ENCODE measurements around the gene TMBIM1. TPM values are rescaled to one million over a fixed set of nuclear protein-coding genes. Genes with fewer than 3 reads are reported as not detected.
"Not testable (repeated sequence)": the region's sequence is repeated elsewhere in the genome, so short reads cannot be mapped to it uniquely, and the experiment has no call there.

TMBIM1 gene
- total RNA-seq, 1 experiment from 2014 or later = 76.0 TPM

DNA sequence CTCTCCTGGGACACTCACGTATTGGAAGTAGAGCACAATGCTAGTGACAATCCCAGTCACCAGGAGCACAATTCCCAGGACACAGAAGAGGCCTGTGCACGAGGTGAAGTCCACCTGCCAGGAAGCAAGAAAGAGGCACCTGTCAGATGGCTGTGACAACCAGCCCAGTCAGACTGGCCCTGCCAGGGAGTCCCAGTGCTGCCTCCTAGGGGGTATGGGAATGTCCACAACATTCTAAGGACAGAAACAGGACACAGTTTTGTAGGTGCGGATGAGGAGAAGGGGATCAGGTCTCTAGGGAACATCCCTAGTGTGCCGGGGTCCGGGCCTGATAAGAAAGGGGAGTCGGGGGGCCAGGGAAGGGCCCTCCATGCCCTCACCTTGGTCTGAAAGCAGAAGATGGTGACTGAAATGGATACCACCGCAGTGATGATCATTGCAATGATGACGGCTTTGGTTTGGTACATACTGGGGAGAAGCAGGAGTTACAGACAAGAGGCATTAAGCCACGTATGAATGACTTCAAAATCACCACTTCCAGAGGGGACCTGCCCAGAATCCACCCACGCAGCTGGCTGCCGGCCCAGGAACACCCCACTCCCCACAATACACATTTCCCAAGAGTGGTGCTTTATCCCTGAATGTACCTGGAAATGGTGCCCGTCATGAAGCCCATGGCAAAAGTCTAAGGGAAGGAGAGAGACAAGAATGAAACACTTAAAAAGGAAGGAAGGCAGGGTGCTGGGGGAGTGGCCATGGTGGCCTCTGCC is 15.1 kb downstream of the TMBIM1 start:
- H3K4me1 ChIP-seq (replicated peaks) = peaks cover 8% of the 10 kb centered on the region
- H3K27me3 ChIP-seq (replicated peaks) = no peaks in the 10 kb centered on the region
- no peaks in the 10 kb centered on the region for H3K9me3 ChIP-seq (replicated peaks)
- DNase-seq (ENCODE audit: low read depth in 1 of 2, low spot score in 2 of 2) = no peak
- no peak overlapping the region for H3K27ac ChIP-seq
- peaks cover 81% of the 10 kb centered on the region for H3K36me3 ChIP-seq
- no peak overlapping the region for H3K4me3 ChIP-seq

DNA sequence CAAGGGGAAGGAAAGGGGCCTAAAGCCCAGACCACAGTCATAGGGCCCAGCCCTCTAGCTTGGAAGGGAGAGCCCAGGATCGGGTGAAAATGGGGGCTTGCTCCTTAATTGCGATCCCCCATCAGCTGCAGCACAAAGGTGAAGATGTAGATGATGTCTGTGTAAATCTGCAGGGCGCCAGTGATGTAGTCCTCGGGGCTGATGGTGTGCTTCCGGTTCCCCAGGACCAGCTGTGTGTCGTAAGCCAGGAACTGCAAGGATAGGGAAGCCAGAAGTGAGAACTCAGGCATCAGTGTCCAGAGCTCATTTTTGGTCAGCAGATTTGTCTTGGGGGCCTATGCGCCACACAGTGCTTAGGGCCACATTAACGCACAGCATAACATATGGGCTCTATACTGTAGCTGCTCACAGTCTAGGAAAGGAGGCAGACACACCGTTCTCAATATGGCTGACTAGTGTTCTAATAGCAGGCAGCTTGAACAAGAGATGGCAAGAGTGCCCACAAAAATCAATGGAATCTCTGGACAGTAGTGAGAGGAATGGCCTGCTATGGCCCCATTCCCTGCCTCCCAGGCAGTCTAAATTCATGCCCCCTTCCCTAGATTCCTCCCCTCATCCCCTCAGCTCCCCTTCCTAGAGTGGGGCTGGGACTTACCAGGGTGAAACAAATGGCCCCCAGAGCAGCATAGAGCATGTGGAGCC is 16.8 kb downstream of the TMBIM1 start:
- Histone ChIP-seq H3K27me3 (replicated peaks) (no peaks in the 10 kb centered on the region), H3K4me3 (no peak overlapping the region), H3K27ac (no peak overlapping the region), H3K36me3 (peaks cover 77% of the 10 kb centered on the region), H3K4me1 (replicated peaks) (peaks cover 16% of the 10 kb centered on the region), H3K9me3 (replicated peaks) (no peaks in the 10 kb centered on the region)
- no peak for DNase-seq (ENCODE audit: low read depth in 1 of 2, low spot score in 2 of 2)

DNA sequence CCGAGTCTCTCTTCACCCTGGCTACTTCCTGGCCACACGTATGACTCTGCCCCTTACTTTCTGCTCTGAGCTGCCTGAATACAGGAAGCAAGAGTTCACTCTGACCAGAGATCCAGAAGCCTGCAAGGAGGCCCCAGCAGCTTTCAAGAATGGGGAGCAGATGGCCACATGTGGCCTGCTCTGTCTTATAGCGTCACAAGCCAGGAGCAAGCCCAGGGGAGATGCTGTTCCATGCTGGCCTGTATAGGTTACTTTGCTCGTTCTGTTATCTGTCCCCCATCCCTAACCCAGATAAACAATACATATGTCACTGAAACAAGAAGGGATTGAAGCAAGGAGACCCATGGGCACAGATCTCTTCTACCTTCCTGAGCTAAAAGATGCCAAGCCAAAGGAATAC is 17.7 kb downstream of the TMBIM1 start:
- Histone ChIP-seq H3K27ac (no peak overlapping the region), H3K27me3 (replicated peaks) (no peaks in the 10 kb centered on the region), H3K36me3 (peaks cover 69% of the 10 kb centered on the region), H3K4me3 (no peak overlapping the region), H3K9me3 (replicated peaks) (no peaks in the 10 kb centered on the region), H3K4me1 (replicated peaks) (peaks cover 16% of the 10 kb centered on the region)
- no peak for DNase-seq (ENCODE audit: low read depth in 1 of 2, low spot score in 2 of 2)

DNA sequence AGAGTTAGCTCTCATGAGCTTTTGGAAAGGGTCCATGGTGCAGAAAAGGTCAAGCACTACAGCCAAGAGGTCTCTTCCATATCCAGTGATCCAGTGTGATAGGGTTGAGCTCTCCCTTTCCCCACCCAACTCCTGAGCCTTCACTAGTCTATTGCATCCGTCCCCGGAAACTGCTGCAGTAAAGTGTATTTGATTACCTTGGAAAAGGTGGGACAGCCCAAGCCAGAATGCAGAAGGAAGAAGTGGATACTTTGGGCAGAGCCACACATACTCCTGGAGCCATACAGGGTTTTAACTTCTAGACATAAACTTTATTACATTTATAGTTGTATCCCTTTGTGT is 18.4 kb downstream of the TMBIM1 start:
- DNase-seq (ENCODE audit: low read depth in 1 of 2, low spot score in 2 of 2) = no peak
- Histone ChIP-seq H3K4me1 (replicated peaks) (peaks cover 20% of the 10 kb centered on the region), H3K27ac (no peak overlapping the region), H3K9me3 (replicated peaks) (no peaks in the 10 kb centered on the region), H3K27me3 (replicated peaks) (no peaks in the 10 kb centered on the region), H3K4me3 (no peak overlapping the region), H3K36me3 (peaks cover 67% of the 10 kb centered on the region)

DNA sequence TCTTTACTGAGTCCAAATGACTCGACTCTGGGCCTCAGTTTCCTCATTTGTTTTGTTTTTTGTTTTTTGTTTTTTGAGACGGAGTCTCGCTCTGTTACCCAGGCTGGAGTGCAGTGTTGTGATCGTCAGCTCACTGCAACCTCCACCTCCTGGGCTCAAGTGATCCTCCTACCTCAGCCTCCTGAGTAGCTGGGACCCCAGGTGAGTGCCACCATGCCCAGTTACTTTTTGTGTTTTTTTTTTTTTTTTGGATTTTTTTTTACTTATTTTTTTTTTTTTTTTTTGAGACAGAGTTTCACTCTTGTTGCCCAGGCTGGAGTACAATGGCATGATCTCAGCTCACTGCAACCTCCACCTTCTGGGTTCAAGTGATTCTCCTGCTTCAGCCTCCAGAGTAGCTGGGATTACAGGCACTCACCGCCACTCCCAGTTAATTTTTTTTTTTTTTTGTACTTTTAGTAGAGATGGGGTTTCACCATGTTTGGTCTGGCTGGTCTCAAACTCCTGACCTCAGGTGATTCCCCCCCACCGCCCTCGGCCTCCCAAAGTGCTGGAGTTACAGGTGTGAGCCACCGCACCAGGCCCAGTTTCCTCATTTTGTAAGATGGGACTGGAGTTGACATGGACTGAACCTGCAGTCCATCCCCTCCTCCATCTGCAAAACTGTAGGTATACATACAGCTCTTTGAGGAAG is 18.9 kb downstream of the TMBIM1 start:
- Histone ChIP-seq H3K36me3 (peaks cover 64% of the 10 kb centered on the region), H3K4me1 (replicated peaks) (peaks cover 22% of the 10 kb centered on the region)
- not testable (repeated sequence) for H3K27me3 ChIP-seq (replicated peaks); H3K4me3 ChIP-seq; H3K27ac ChIP-seq; H3K9me3 ChIP-seq (replicated peaks); DNase-seq (ENCODE audit: low read depth in 1 of 2, low spot score in 2 of 2)

DNA sequence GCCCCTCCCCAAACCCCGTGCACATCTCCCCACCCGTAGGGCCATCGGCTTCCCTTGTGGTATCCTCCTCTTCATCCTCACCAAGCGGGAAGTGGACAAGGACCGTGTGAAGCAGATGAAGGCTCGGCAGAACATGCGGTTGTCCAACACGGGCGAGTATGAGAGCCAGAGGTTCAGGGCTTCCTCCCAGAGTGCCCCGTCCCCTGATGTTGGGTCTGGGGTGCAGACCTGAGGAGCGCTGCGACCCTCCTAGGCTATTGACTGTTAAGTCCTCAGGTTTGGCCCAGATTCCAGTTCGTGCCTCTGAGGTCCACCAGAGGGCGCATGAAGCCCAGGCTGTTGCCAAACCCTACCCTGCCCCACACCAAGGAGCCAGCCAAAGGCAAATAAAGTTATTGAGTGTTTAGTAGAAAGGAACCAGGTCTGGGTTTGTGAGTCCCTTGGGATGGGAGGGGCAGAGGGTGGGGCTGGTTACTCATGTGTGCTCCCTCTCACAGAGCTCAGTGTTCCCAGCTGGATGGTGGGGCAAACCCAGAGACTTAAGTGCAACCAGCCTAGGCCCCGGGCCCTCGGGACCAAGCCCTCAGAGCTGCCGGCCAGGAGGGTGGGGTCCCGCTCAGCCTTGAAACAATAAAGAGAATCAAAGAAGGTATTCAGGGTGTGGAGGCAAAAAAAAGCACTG is 19.6 kb downstream of the TMBIM1 start:
- H3K27me3 ChIP-seq (replicated peaks) = no peaks in the 10 kb centered on the region
- peaks cover 60% of the 10 kb centered on the region for H3K36me3 ChIP-seq
- H3K27ac ChIP-seq = no peak overlapping the region
- H3K4me3 ChIP-seq = no peak overlapping the region
- H3K4me1 ChIP-seq (replicated peaks) = peaks cover 22% of the 10 kb centered on the region
- DNase-seq (ENCODE audit: low read depth in 1 of 2, low spot score in 2 of 2) = peak; percentile 76 to 93
- H3K9me3 ChIP-seq (replicated peaks) = no peaks in the 10 kb centered on the region

DNA sequence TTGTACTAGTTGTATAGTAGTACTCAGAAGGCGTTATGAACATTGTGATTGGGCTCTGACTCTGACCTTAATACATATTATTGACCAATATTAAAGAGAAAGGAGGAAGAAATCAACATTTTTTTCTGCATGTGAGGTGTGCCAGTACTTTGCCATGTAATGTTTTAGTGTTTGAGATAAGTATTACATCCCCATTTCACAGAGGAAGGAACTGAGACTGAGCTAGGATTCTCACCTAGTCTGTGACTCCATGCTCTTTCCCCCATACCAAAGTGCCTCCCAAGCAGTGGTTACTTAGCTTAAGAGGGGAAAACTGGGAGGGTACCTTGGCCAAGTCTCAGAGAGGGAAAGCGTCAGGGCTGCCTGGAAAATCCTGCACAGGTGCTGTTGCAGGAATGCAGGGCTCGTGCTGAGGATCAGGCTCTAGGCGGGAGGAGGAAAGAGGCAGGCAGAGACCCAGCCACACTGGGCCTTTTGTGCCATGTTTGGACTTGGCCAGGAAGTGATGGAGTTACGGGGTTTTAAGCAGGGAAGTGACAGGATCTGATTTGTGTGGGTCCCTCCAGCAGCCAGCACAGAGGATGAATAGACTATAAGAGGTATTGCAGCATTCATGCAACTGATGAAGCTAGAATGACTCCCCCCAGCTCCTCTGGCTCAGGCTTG is 20.3 kb downstream of the TMBIM1 start:
- Histone ChIP-seq H3K4me3 (no peak overlapping the region), H3K36me3 (peaks cover 60% of the 10 kb centered on the region), H3K27ac (no peak overlapping the region), H3K4me1 (replicated peaks) (peaks cover 22% of the 10 kb centered on the region), H3K9me3 (replicated peaks) (no peaks in the 10 kb centered on the region), H3K27me3 (replicated peaks) (no peaks in the 10 kb centered on the region)
- no peak for DNase-seq (ENCODE audit: low read depth in 1 of 2, low spot score in 2 of 2)

DNA sequence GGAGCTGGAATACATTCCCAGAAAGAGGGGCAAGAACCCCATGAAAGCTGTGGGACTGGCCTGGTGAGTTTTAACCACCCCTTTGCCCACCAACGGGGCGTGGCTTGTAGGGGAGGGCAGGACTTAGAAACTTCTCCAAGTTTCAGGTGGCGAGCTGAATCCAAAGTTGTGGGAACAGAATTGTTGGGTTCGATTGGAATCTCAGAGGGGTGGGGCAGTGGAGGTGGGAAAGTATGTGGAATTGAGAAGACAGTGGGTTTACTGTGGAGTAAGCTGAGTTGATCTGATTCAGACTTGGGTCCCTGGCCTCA is 20.9 kb downstream of the TMBIM1 start:
- peaks cover 22% of the 10 kb centered on the region for H3K4me1 ChIP-seq (replicated peaks)
- H3K27me3 ChIP-seq (replicated peaks) = no peaks in the 10 kb centered on the region
- H3K27ac ChIP-seq = no peak overlapping the region
- no peaks in the 10 kb centered on the region for H3K9me3 ChIP-seq (replicated peaks)
- peaks cover 60% of the 10 kb centered on the region for H3K36me3 ChIP-seq
- H3K4me3 ChIP-seq = peak overlapping the region; percentile 62
- DNase-seq (ENCODE audit: low read depth in 1 of 2, low spot score in 2 of 2) = no peak

DNA sequence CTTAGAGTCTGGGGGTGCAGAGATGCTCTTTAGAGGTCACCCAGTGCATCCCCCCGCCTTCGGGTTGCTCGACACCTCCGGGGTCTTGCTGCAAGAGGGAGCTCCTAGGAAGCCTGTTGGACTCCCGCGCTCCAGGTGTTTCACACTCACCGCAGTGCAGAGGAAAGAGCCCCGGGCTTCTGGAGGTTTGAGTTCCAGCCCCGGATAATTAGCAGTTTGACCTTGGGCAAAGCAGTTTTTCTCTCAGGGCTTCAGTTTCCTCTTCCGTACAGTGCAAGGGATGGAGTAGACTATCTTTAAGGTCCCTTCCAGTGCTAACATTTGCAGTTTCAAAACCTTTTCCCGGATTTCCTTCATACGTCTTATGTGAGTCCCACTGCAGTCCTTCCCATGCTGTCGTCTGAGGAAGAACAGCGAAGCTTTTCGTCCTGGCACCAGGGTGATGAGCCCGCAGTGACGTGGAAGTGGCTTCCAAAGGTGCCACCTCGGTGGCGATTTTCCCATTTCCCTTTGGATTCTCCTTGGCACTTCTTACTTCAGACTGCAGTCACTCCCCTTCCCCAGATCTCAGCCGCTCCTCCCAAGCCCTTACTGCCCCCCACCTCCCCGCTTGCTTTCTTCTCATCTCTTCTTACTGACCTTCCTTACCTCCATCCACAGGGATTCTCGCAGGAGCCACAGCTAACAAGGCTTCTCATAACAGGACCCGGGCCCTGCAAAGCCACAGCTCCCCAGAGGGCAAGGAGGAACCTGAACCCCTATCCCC is 21.4 kb downstream of the TMBIM1 start:
- H3K36me3 ChIP-seq = peaks cover 60% of the 10 kb centered on the region
- H3K4me1 ChIP-seq (replicated peaks) = peaks cover 22% of the 10 kb centered on the region
- H3K9me3 ChIP-seq (replicated peaks) = no peaks in the 10 kb centered on the region
- H3K4me3 ChIP-seq = peak overlapping the region; percentile 62
- no peaks in the 10 kb centered on the region for H3K27me3 ChIP-seq (replicated peaks)
- no peak overlapping the region for H3K27ac ChIP-seq
- DNase-seq (ENCODE audit: low read depth in 1 of 2, low spot score in 2 of 2) = no peak

DNA sequence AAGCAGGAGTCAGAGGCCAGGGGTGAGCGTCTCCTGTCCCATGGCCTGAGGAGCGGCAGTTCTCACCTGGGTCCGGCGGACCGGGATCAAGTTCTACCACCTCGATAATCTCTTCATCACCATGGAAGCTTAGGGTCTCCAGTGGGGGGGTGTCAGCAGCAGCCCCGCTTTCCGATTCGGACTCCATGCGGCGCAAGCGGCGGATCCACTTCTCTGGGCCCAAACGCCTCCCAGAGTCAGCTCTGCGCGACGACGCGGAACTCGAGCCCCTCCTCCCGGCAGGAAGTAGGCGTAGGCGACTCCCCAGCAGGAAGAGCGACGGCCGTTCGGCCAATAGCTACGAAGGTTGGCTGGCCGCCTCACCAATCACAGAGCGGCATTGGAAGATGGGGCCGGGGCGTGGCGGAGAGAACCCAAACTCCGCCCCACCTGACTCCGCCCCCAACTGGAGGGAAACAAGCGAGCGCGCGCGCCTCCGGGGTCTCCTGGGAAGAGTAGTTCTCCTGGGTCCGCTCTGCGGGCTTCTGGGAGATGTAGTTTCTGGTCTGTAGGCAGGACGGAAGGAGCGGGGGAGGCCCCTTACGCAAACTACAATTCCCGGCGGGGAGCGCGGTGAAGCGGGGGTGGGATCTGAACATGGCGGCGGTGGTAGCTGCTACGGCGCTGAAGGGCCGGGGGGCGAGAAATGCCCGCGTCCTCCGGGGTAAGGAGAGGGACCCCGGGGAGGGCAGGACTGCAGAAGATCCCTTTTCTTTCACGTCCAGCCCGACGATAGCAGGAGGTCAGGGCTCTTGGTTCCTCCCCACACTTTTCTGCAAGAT is 22.2 kb downstream of the TMBIM1 start, which contains the start of the genes AAMP and PNKD:
Gene AAMP (minus strand): TSS at position 238 of the 821 bp plus-strand sequence. CDS start 51 bp downstream, at position 187.
Gene PNKD (plus strand): TSS at position 620 of the 821 bp plus-strand sequence. CDS start 17 bp downstream, at position 637.
- H3K9me3 ChIP-seq (replicated peaks) = no peaks in the 10 kb centered on the region
- no peak within 1 kb of the TSS; the same call in 1 of the 2 replicates for H3K27ac ChIP-seq
- peaks cover 22% of the 10 kb centered on the region for H3K4me1 ChIP-seq (replicated peaks)
- H3K27me3 ChIP-seq (replicated peaks) = no peaks in the 10 kb centered on the region
- peak; percentile 100 for DNase-seq (ENCODE audit: low read depth in 1 of 2, low spot score in 2 of 2)
- peaks cover 60% of the 10 kb centered on the region for H3K36me3 ChIP-seq
- H3K4me3 ChIP-seq = peak within 1 kb of the TSS; percentile 62

DNA sequence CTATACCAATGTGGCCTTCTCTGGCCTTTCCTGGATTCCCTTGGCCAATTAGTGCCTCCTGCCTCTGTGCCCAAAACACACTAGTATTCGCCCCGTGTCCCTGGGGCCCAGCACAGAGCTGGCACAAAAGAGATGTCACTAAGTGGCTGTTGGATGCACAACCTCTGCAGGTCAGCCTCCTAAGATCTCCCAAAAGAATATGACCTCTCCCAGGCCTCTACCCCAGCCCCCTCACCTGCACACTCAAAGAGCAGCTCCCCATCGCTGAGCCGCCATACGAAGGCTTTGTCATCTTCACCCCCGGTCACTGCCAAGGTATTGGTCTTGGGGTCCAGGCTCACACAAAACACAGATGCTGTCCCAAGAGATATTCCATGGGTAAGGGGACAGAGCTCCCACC is 25.0 kb downstream of the TMBIM1 start:
- no peaks in the 10 kb centered on the region for H3K27me3 ChIP-seq (replicated peaks)
- H3K4me3 ChIP-seq = no peak overlapping the region

DNA sequence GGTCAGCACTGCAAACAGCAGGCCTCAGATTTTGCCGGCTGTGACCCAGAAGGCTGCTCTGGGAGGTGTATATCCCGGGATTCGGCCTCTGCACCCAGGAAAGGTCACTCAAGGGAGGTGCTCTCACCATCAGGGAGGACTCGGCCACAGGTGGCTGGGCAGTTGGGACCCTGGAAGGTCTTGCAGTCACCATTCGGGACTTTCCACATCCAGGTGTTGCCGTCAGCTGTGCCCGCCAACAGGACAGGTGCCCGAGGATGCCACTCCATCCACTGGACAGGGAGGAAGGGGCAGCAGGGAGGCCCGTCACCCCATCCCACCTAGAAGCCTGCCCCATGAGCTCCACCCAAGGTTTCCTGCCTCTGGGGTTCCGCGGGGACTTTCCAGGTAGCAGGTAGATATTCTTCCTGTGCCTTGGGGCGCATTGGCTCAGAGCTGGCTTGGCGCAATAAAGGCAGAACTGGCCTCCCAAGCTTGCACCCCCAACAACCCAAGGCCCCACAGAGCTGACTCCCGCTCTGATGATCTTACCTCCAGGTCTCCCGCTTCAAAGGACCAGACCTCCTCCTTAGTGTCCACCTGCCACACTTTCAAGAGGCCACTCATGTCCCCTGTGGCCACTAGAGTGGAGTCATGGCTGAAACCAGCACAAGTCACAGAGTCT is 25.9 kb downstream of the TMBIM1 start:
- H3K27me3 ChIP-seq (replicated peaks) = no peaks in the 10 kb centered on the region
- no peak for DNase-seq (ENCODE audit: low read depth in 1 of 2, low spot score in 2 of 2)
- no peak overlapping the region for H3K4me3 ChIP-seq
- H3K36me3 ChIP-seq = peaks cover 71% of the 10 kb centered on the region
- no peaks in the 10 kb centered on the region for H3K9me3 ChIP-seq (replicated peaks)
- H3K4me1 ChIP-seq (replicated peaks) = peaks cover 42% of the 10 kb centered on the region
- no peak overlapping the region for H3K27ac ChIP-seq

More for the DNA sequence above, 25.0 kb downstream of the TMBIM1 start:
- no peaks in the 10 kb centered on the region for H3K9me3 ChIP-seq (replicated peaks)
- H3K4me1 ChIP-seq (replicated peaks) = peaks cover 39% of the 10 kb centered on the region
- peaks cover 68% of the 10 kb centered on the region for H3K36me3 ChIP-seq
- no peak overlapping the region for H3K27ac ChIP-seq
- no peak for DNase-seq (ENCODE audit: low read depth in 1 of 2, low spot score in 2 of 2)
